Transverse colon (tissue), 4 donors: Measurements from ENCODE around the gene B4GALT2. TPM values are rescaled to one million over a fixed set of nuclear protein-coding genes. Genes with fewer than 3 reads are reported as not detected.

Experiments used
- DNase-seq: peaks from one replicate; pipeline ENCODE4 v3.0.0-alpha.2; 2019
- H3K27ac ChIP-seq, 4 donors: fragments of 200-600 bp; sonication (generic); 2 replicates each; pipeline ENCODE4 v1.5.1; 2016 to 2018; ENCODE audit warnings: inconsistent platforms in 4 of 4
- H3K27me3 ChIP-seq: fragments of 200-600 bp; sonication (generic); 2 replicates; pipeline ENCODE4 v1.5.1; 2017; ENCODE audit warnings: inconsistent platforms
- H3K36me3 ChIP-seq, 4 donors: fragments of 200-600 bp; sonication (generic); 2 replicates each; pipeline ENCODE4 v1.5.1; 2017 to 2019; ENCODE audit warnings: inconsistent platforms in 4 of 4
- H3K4me1 ChIP-seq, 4 donors: fragments of 200-600 bp; sonication (generic); 2 replicates each; pipeline ENCODE4 v1.5.1; 2017 to 2020; ENCODE audit warnings: inconsistent platforms in 4 of 4
- H3K4me3 ChIP-seq, 4 donors: fragments of 200-600 bp; sonication (generic); 1 replicate in 1 of 4; 2 replicates in 3 of 4; pipeline versions ENCODE4 v1.5.1 to v1.6.1; 2017 to 2019; ENCODE audit warnings: inconsistent platforms in 4 of 4
- H3K9me3 ChIP-seq, 2 donors: fragments of 200-600 bp; sonication (generic); 2 replicates each; pipeline ENCODE4 v1.5.1; 2017 to 2019; ENCODE audit warnings: inconsistent platforms in 2 of 2
- CTCF ChIP-seq, 5 experiments: fragments of 200-600 bp in 3 of 5; fragments of 450-650 bp in 2 of 5; sonication (generic) in 3 of 5; IDR thresholded peaks; 1 replicate in 2 of 5; 2 replicates in 3 of 5; pipeline ENCODE4 v1.5.1; 2016 to 2017; ENCODE audit warnings: antibody characterized with exemption in 5 of 5, inconsistent platforms in 3 of 5, mild to moderate bottlenecking in 2 of 5, moderate library complexity in 1 of 5
- EP300 ChIP-seq: sonication (generic); formaldehyde crosslinking; IDR thresholded peaks from one replicate; pipeline ENCODE4 v1.6.1; 2017; ENCODE audit warnings: antibody characterized with exemption, low read depth
- POLR2A ChIP-seq: fragments of 450-650 bp; IDR thresholded peaks from one replicate; pipeline ENCODE4 v1.6.1; 2016; ENCODE audit warnings: antibody characterized with exemption, mild to moderate bottlenecking, moderate library complexity
- POLR2AphosphoS5 ChIP-seq, 3 donors: sonication (generic); formaldehyde crosslinking; IDR thresholded peaks; one replicate each; pipeline ENCODE4 v1.6.1; 2016; ENCODE audit warnings: antibody characterized with exemption in 3 of 3
- WGBS, 2 donors: methylation state at CpG; one replicate each; pipeline ENCODE4 v1.1.5; 2018; ENCODE audit warnings: low coverage in 1 of 2; 5-methylcytosine and 5-hydroxymethylcytosine counted together
- in situ Hi-C, 4 donors: fragments of 200-750 bp; cut with MboI; loops; one replicate each; pipeline versions ENCODE4 v1.15.0 to v1.15.1; 2017; ENCODE audit warnings: low sequenced_read_pairs in 3 of 4, low pct_ligation_motif_present in 1 of 4, low pct_unique_long_range_greater_than_20kb in 1 of 4
- intact Hi-C: fragments of 100-400 bp; cut with DNase I; formaldehyde crosslinking; loops from one replicate; pipeline ENCODE4 v1.15.1; 2023; ENCODE audit warnings: low total_unique reads
- total RNA-seq, 4 donors: library from RNA; depleted of rRNA; stranded (reverse); fragments of >200 nt; gene quantifications; one replicate each; pipeline ENCODE4 v1.1.0, GENCODE V29; 2016

Gene B4GALT2
- total RNA-seq, 4 donors from 2014 or later = 16.5 to 19.5 (median 18.6) TPM

- 94% methylated on average over 6 of the region's 6 CpGs; no CpG with 5 or more reads in 1 of the 2 donors for WGBS, 2 donors
- Histone ChIP-seq H3K9me3 (no peaks in the 10 kb centered on the region), H3K4me3 (no peak overlapping the region), H3K4me1 (peaks cover 0 to 7% (median 5%) of the 10 kb centered on the region in 4 donors), H3K27ac (no peak overlapping the region), H3K36me3 (no peaks in the 10 kb centered on the region), H3K27me3 (no peaks in the 10 kb centered on the region)
- TF ChIP-seq CTCF (IDR thresholded peaks at IDR 0.05) (no peak), POLR2A (no peak)
- DNase-seq = no peak
- intact Hi-C loops (no loop called here), in situ Hi-C loops (no loop called here)
Observed at GRCh38 chr1:44020464-44020863, 41.5 kb downstream of the B4GALT2 start.

- Histone ChIP-seq H3K36me3 (no peaks in the 10 kb centered on the region), H3K9me3 (no peaks in the 10 kb centered on the region), H3K4me1 (peaks cover 3 to 14% (median 10%) of the 10 kb centered on the region in 4 donors), H3K4me3 (no peak overlapping the region), H3K27ac (no peak overlapping the region), H3K27me3 (no peaks in the 10 kb centered on the region)
- intact Hi-C loops (no loop called here), in situ Hi-C loops (no loop called here)
- TF ChIP-seq POLR2AphosphoS5 (IDR thresholded peaks at IDR 0.05) = no peak
- no peak for TF ChIP-seq POLR2A
- no peak for TF ChIP-seq EP300
- no peak for TF ChIP-seq CTCF (IDR thresholded peaks at IDR 0.05)
- WGBS, 2 donors = 92% methylated on average over 7 of the region's 8 CpGs; no CpG with 5 or more reads in 1 of the 2 donors
- DNase-seq = no peak
Observed at GRCh38 chr1:44021156-44021555, 42.1 kb downstream of the B4GALT2 start.

GRCh38 chr1:44021581-44022321 lies 42.7 kb downstream of the B4GALT2 start:
- intact Hi-C loops = no loop called here

More at GRCh38 chr1:44021581-44022321, 42.7 kb downstream of the B4GALT2 start:
- Histone ChIP-seq H3K36me3 (no peaks in the 10 kb centered on the region), H3K4me3 (no peak overlapping the region), H3K27me3 (no peaks in the 10 kb centered on the region), H3K27ac (no peak overlapping the region), H3K9me3 (no peaks in the 10 kb centered on the region), H3K4me1 (peaks cover 6 to 20% (median 12%) of the 10 kb centered on the region in 4 donors)
- TF ChIP-seq EP300 (no peak), CTCF (IDR thresholded peaks at IDR 0.05) (no peak), POLR2AphosphoS5 (IDR thresholded peaks at IDR 0.05) (no peak), POLR2A (no peak)
- 88% methylated on average over 10 of the region's 10 CpGs; no CpG with 5 or more reads in 1 of the 2 donors for WGBS, 2 donors
- in situ Hi-C loops = no loop called here
- DNase-seq = no peak
